Measurements from ENCODE around the gene SRSF7.
"Not testable (repeated sequence)": the region's sequence is repeated elsewhere in the genome, so short reads cannot be mapped to it uniquely, and the experiment has no call there.

Gene SRSF7

DNA sequence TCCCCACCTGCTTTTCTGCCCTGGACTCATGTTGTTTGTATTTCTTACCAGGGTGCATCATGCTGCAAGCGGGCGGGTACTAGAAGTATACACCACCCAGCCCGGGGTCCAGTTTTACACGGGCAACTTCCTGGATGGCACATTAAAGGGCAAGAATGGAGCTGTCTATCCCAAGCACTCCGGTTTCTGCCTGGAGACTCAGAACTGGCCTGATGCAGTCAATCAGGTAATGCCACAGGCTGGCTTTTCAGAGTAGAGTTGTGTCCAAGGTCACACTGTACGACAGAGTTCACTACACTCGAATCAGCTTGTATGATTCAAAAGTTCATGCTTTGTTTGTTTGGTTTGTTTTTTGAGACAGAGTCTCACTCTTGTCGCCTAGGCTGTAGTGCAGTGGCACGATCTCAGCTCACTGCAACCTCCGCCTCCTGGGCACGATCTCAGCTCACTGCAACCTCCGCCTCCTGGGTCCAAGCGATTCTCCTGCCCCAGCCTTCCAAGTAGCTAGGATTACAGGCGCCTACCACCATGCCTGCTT is 19.4 kb downstream of the SRSF7 start:
- DNase-seq (ENCODE audit: low spot score): no peak

DNA sequence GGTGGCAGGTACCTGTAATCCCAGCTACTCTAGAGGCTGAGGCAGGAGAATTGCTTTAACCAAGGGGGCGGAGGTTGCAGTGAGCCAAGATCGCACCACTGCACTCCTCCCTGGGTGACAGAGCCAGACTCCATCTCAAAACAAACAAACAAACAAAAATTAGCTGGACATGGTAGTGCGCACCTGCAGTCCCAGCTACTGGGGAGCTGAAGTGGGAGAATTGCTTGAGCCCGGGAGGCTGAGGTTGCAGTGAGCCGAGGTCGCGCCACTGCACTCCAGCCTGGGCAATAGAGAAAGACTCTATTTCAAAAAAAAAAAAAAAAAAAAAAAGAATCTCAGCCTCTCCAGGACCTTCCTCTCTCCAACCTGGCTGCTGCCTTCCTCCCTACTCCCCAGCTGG is 20.1 kb downstream of the SRSF7 start:
- no peak for DNase-seq (ENCODE audit: low spot score)

GRCh38 chr2:38728694-38729093 is 22.5 kb downstream of the SRSF7 start:
- DNase-seq (ENCODE audit: low spot score): no peak

DNA sequence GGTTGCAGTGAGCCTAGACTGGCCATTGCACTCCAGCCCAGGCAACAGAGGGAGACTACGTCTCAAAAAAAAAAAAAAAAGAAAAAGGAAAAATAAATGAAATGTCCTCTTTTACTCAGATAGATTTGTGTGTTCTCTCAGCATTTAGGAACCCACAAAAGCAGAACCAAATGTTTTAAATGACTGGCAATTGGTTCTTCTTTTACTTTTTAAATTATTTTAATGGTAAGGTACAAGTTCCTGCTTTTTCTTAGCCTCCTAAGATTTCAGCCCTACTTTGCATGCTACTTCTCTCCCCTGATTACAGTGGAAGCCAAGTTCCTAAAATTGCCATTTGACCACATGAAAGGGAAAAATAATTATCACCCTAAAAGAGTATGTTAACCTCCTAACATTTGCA is 23.5 kb downstream of the SRSF7 start:
- DNase-seq (ENCODE audit: low spot score): no peak

- no peak for DNase-seq (ENCODE audit: low spot score)
Measured at GRCh38 chr2:38723173-38723572, 28.0 kb downstream of the SRSF7 start.

- no peak for DNase-seq (ENCODE audit: low spot score)
Measured at GRCh38 chr2:38722271-38723061, 28.7 kb downstream of the SRSF7 start.

DNA sequence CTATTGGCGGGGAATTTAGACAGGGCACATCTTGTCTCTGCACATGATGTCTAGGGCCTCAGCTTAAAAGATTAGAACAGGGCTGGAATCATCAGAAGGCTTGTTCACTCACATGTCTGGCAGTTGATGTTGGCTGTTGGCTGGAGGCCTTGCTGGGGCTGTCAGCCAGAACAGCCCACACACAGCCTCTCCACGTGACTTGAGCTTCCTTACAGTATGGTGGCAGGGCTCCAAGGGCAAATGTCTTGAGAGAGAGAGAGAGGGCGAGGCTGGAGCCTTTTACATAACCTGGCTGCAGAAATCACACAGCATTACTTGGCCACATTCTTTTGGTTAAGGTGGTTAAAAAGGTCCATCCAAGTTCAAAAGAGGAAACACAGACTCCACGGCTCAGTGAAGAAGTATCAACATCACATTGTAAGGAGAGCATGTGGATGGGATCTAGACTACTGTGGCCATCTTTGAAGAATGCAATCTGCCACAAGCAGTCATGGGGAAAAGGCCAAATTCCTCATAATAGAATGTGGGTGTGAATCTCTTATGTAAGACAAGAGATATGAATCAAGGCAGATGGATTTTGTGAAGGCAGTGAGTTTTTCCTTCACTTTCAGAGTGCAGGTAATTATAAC is 30.4 kb downstream of the SRSF7 start:
- DNase-seq (ENCODE audit: low spot score): no peak

- no peak for DNase-seq (ENCODE audit: low spot score)
Measured at GRCh38 chr2:38719706-38720105, 31.5 kb downstream of the SRSF7 start.

DNA sequence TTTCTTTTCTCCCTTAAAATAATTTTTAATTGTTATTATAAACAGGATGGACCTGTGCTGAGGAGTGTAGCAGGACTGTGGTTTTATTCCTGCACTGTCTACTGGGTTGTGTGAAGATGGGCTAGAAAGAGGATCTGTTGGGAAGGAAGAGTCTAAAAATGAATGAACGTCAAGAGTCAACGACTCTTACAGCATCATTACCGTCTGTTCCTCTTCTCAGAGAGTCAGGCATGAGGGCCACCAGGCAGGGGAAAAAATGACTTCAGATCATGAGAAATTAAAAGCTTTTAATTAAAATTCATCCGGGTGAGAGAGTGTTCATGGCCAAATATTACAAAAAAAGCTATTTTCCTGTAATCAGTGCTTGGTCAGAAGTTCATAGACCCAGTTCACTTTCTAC is 32.6 kb downstream of the SRSF7 start:
- no peak for DNase-seq (ENCODE audit: low spot score)

GRCh38 chr2:38716185-38716584 is 35.0 kb downstream of the SRSF7 start:
- DNase-seq (ENCODE audit: low spot score): no peak

DNA sequence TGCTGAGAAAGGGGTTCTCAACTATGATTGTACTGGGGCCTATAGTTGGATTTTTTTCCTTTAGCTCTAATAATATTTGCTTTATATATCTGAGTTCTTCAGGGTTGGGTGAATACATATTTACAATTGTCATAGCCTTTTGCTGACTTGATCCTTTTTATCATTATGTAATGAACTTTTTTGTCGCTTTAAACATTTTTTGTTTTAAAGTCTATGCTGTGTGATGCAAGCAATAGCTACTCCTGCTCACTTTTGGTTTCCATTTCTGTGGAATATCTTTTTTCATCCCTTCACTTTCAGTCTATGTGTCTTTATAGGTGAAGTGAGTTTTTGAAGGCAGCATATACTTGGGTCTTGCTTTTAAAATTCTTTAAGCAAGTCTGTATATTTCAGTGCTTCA is 36.2 kb downstream of the SRSF7 start:
- DNase-seq (ENCODE audit: low spot score): not testable (repeated sequence)

- no peak for DNase-seq (ENCODE audit: low spot score)
Measured at GRCh38 chr2:38713338-38713737, 37.8 kb downstream of the SRSF7 start.

DNA sequence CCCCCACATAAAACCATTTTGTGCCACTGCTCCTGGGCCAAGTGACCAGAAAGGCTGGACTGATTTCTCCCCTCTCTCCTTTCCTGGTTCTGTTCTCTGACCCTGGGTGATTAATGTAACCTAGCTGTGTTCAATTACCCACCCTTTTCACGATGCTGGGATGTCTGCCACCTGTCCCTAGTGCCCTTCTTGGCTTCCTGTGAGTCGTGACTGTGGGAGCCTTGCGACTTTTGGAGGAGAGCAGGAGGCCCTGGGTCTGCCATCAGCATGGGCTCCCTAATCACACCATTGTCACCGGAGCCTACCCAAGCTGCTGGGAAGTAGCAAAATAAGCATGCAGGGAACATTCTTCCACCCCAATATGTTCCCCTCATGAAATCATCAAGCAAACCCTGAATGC is 38.3 kb downstream of the SRSF7 start:
- no peak for DNase-seq (ENCODE audit: low spot score)

- DNase-seq (ENCODE audit: low spot score): no peak
Measured at GRCh38 chr2:38712413-38712812, 38.7 kb downstream of the SRSF7 start.

DNA sequence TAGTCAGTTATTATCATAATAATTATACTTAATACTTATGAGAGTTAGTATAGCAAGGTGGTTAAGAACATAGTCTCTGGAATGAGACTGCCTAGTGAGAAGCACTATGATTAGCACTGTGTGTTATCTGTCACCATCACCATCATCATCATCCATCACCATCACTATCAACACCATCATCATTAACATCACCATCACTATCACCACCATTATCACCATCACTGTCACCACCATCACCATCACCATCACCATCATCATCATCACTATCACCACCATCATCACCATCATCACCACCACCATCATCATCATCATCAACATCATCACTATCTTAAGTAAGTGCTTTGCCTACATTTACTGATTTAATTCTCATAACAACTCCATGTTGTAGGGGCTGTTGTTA is 39.6 kb downstream of the SRSF7 start:
- DNase-seq (ENCODE audit: low spot score): no peak

DNA sequence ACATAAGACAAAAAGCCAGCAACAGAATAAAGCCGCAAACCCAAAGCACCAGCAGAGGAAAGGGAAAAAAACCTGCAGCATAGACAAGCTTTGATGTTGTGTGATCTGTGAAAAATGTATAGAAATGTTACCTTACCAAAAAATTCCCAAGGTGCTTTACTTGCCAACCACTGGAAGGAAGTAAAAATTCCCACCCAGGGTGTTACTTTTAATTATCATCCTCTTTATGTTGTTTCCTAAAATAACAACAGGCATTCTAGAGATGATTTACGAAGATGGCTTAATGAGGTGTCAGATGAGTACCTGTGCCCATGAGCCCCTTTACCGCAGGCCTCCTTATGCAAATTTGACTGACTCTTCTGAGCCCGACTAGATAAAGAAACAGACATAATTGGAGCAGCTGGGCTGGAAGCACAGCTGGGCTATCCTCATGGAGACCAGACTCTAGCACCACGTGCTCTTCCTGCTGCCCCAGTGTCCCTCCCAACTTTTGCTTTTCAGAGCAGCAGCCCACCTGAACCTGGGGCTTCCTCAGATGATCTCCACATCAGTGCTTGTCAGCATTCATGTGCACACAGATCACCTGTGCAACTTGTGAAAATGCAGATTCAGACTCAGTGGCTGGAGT is 41.5 kb downstream of the SRSF7 start:
- DNase-seq (ENCODE audit: low spot score): no peak

DNA sequence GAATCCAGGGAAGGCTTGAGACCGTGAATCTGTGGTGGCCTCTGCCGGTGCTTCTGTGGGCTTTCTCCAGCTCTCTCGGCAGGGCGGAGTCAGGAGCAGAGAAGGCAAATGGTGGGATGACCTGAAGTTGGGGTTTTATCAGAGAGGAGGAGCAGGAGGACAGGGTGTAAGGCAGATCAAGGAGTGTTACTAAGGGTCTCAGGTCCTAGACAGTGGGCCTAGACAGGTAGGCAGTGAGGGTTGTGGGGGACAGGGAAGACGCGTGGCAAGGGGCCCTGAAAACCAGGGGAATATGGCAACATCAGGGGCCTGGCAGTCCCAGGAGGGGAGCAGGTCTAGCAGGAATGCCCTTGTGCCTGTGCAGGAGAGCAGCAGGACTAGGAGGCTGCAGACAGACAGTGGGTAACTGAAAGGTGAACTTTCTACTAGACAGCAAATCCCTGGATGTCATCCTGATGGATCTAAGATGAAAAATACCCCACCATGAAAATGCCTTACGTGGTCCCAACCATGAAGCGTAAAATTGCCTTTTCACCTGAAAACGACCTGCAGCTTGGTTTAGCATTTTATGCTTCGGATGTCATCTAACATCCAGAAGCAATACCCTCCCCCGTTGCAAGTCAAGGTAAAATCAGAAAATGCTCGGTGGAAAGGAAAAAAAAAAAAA is 42.1 kb downstream of the SRSF7 start:
- no peak for DNase-seq (ENCODE audit: low spot score)

DNA sequence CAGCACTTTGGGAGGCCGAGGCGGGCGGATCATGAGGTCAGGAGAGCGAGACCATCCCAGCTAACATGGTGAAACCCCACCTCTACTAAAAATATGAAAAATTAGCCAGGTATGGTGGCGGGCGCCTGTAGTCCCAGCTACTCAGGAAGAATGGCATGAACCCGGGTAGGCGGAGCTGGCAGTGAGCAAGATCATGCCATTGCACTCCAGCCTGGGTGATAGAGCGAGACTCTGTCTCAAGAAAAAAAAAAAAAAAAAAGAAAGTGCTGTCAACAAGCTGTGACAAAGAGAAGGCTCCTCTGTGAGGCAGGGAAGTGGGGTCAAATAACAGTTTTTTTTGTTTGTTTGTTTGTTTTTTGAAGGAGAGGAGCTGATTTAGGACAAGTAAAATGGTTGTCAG is 42.7 kb downstream of the SRSF7 start:
- not testable (repeated sequence) for DNase-seq (ENCODE audit: low spot score)

- DNase-seq (ENCODE audit: low spot score): no peak
Measured at GRCh38 chr2:38706846-38707345, 44.3 kb downstream of the SRSF7 start.

- DNase-seq (ENCODE audit: low spot score): no peak
Measured at GRCh38 chr2:38704664-38705063, 46.5 kb downstream of the SRSF7 start.

GRCh38 chr2:38703336-38703735 is 47.8 kb downstream of the SRSF7 start:
- not testable (repeated sequence) for DNase-seq (ENCODE audit: low spot score)

DNA sequence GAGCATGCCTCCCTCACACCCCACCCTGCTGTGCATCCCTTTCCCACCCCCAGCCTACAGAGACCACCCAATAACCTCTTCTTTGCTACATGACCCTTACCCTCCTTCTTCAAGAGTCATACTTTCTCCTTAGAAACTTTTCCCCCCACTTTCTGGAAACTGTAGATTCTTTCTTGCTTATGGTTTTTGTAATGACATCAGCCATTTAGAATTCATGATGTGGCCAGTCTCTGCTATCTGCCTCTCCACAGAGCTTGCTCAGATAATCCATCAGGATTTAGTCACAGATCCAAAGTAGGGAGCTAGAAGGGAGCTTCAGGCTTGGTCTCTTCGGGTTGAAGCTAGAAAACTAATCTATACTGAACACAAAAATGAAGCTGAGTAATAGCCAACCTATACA is 48.7 kb downstream of the SRSF7 start:
- DNase-seq (ENCODE audit: low spot score): no peak
